Measurements from ENCODE around the gene KIF26B.

Gene KIF26B

GRCh38 chr1:245751726-245752470 lies 597.1 kb downstream of the KIF26B start:
- DNase-seq (ENCODE audit: low read depth): no peak

- DNase-seq (ENCODE audit: low read depth): no peak
These were observed 597.8 kb downstream of the KIF26B start for GRCh38 chr1:245752561-245752960.

- DNase-seq (ENCODE audit: low read depth): no peak
These were observed 599.0 kb downstream of the KIF26B start for GRCh38 chr1:245753807-245754206.

- DNase-seq (ENCODE audit: low read depth): no peak
These were observed 599.7 kb downstream of the KIF26B start for GRCh38 chr1:245754463-245754961.

Data from HS-27A (cell line).